Esophagus muscularis mucosa (tissue), 3 donors: ENCODE measurements around the gene PCYOX1L.

ENCODE experiments used
- EP300 ChIP-seq: sonication (generic); formaldehyde crosslinking; IDR thresholded peaks from one replicate; pipeline ENCODE4 v1.6.1; 2017; ENCODE audit warnings: antibody characterized with exemption
- TF ChIP-seq, protein P1 (sequence below), 3 experiments: fragments of 200-600 bp in 2 of 3; fragments of 450-650 bp in 1 of 3; sonication (generic) in 2 of 3; IDR thresholded peaks; one replicate each; pipeline ENCODE4 v1.5.1; 2017 to 2019; ENCODE audit warnings: antibody characterized with exemption in 3 of 3, mild to moderate bottlenecking in 2 of 3, moderate library complexity in 1 of 3

GRCh38 chr5:149317281-149318048, 40.4 kb upstream of the PCYOX1L start:
- no peak for TF ChIP-seq EP300
- TF ChIP-seq, protein P1, sequence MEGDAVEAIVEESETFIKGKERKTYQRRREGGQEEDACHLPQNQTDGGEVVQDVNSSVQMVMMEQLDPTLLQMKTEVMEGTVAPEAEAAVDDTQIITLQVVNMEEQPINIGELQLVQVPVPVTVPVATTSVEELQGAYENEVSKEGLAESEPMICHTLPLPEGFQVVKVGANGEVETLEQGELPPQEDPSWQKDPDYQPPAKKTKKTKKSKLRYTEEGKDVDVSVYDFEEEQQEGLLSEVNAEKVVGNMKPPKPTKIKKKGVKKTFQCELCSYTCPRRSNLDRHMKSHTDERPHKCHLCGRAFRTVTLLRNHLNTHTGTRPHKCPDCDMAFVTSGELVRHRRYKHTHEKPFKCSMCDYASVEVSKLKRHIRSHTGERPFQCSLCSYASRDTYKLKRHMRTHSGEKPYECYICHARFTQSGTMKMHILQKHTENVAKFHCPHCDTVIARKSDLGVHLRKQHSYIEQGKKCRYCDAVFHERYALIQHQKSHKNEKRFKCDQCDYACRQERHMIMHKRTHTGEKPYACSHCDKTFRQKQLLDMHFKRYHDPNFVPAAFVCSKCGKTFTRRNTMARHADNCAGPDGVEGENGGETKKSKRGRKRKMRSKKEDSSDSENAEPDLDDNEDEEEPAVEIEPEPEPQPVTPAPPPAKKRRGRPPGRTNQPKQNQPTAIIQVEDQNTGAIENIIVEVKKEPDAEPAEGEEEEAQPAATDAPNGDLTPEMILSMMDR (IDR thresholded peaks at IDR 0.05) = peak; percentile 69 to 76 (median 70)
